GM13977 (cell line): ENCODE data around the gene YWHAG.
"Not testable (repeated sequence)": the region's sequence is repeated elsewhere in the genome, so short reads cannot be mapped to it uniquely, and the experiment has no call there.

Experiments
- DNase-seq: peaks from one replicate; pipeline ENCODE4 v3.0.0; 2012; ENCODE audit warnings: low spot score
- CTCF ChIP-seq: IDR thresholded peaks from 2 replicates; pipeline ENCODE4 v1.5.1; 2012; ENCODE audit warnings: mild to moderate bottlenecking, control low read depth; ENCODE audit not compliant: insufficient read depth; ENCODE audit errors: extremely low read depth, missing control alignments
- in situ Hi-C: fragments of 300-500 bp; cut with MboI; formaldehyde crosslinking; loops from one replicate; pipeline ENCODE4 v1.12.0; 2022; ENCODE audit warnings: low sequenced_read_pairs, low pct_unique_long_range_greater_than_20kb, mixed read lengths, inconsistent platforms; ENCODE audit not compliant: unreplicated experiment

YWHAG gene

GRCh38 chr7:76315364-76315763 lies 43.4 kb downstream of the YWHAG start:
- TF ChIP-seq CTCF, result peak; percentile 21
- in situ Hi-C loops, result no loop called here
- no peak for DNase-seq

- in situ Hi-C loops, DNase-seq: not testable (repeated sequence)
Measured at GRCh38 chr7:76314740-76315139, 44.1 kb downstream of the YWHAG start.

- peak; percentile 100 for TF ChIP-seq CTCF
- in situ Hi-C loops, result no loop called here
- peak; percentile 93 for DNase-seq
Measured at GRCh38 chr7:76314042-76314721, 44.6 kb downstream of the YWHAG start.

GRCh38 chr7:76311838-76312237 lies 47.0 kb downstream of the YWHAG start:
- in situ Hi-C loops, DNase-seq: not testable (repeated sequence)

- no peak for DNase-seq
- no peak for TF ChIP-seq CTCF
- in situ Hi-C loops, result no loop called here
Measured at GRCh38 chr7:76310102-76310957, 48.5 kb downstream of the YWHAG start.

- in situ Hi-C loops, DNase-seq: not testable (repeated sequence)
Measured at GRCh38 chr7:76309341-76310101, 49.3 kb downstream of the YWHAG start.

- in situ Hi-C loops, DNase-seq: not testable (repeated sequence)
Measured at GRCh38 chr7:76308874-76309273, 49.9 kb downstream of the YWHAG start.

- no peak for TF ChIP-seq CTCF
- in situ Hi-C loops, result no loop called here
- DNase-seq, result no peak
Measured at GRCh38 chr7:76304888-76305375, 53.9 kb downstream of the YWHAG start.
